ENCODE results near the gene USP35. TPM values are rescaled to one million over a fixed set of nuclear protein-coding genes. Genes with fewer than 3 reads are reported as not detected.
A peak's percentile ranks its signal among the peaks of the same experiment; 100 is the strongest.

USP35 gene
- total and polyA plus RNA-seq, 7 donors = 1.2 to 23.3 (median 6.7) TPM

DNA sequence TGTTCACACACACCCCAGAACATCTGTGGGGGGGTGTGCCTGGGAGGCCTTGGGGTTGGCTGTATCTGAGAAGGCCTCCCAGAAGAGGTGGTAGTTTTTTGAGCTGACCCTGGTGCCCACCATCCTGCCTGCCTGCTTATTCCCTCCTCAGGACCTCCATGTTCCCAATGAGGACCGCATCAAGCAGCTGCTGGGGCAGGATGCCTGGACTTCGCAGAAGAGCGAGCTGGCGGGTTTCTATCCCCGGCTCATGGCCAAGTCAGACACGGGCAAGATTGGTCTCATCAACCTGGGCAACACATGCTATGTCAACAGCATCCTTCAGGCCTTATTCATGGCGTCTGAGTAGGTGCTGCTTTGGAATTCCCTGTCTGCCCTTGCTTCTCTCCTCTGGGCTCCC lies 17.0 kb downstream of the USP35 start:
- WGBS, 2 donors = 95 to 97% methylated on average over 7 of the region's 7 CpGs
- TF ChIP-seq EP300 (IDR thresholded peaks at IDR 0.05) = no peak
- no peak for TF ChIP-seq POLR2AphosphoS5 (IDR thresholded peaks at IDR 0.05)
- TF ChIP-seq CTCF (IDR thresholded peaks at IDR 0.05) = no peak
- H3K4me1 ChIP-seq = no peaks in the 10 kb centered on the region
- no peak for DNase-seq
- no peak overlapping the region for H3K27ac ChIP-seq
- H3K27me3 ChIP-seq = no peaks in the 10 kb centered on the region
- H3K9me3 ChIP-seq = no peaks in the 10 kb centered on the region
- intact Hi-C loops (cut with DNase I) = no loop called here
- peaks cover 0 to 69% (median 28%) of the 10 kb centered on the region in 4 donors for H3K36me3 ChIP-seq
- H3K4me3 ChIP-seq = no peak overlapping the region

GRCh38 chr11:78207532-78208256 lies 19.0 kb downstream of the USP35 start:
- TF ChIP-seq POLR2A (IDR thresholded peaks at IDR 0.05) (no peak), POLR2AphosphoS5 (IDR thresholded peaks at IDR 0.05) (no peak), EP300 (IDR thresholded peaks at IDR 0.05) (no peak), CTCF (IDR thresholded peaks at IDR 0.05) (no peak)
- DNase-seq = peak; percentile 22
- Histone ChIP-seq H3K4me3 (no peak overlapping the region), H3K27me3 (no peaks in the 10 kb centered on the region), H3K36me3 (peaks cover 0 to 63% (median 28%) of the 10 kb centered on the region in 4 donors), H3K4me1 (no peaks in the 10 kb centered on the region), H3K9me3 (no peaks in the 10 kb centered on the region), H3K27ac (no peak overlapping the region)
- 91 to 92% methylated on average over 11 of the region's 11 CpGs for WGBS, 2 donors
- intact Hi-C loops (cut with DNase I) = no loop called here

GRCh38 chr11:78208257-78209165 lies 19.8 kb downstream of the USP35 start:
- H3K27me3 ChIP-seq = no peaks in the 10 kb centered on the region
- peaks cover 0 to 64% (median 28%) of the 10 kb centered on the region in 4 donors for H3K36me3 ChIP-seq
- TF ChIP-seq CTCF (IDR thresholded peaks at IDR 0.05) = no peak
- TF ChIP-seq POLR2A (IDR thresholded peaks at IDR 0.05) = no peak
- TF ChIP-seq EP300 (IDR thresholded peaks at IDR 0.05) = no peak
- no peak for TF ChIP-seq POLR2AphosphoS5 (IDR thresholded peaks at IDR 0.05)
- intact Hi-C loops (cut with DNase I) = no loop called here
- H3K9me3 ChIP-seq = no peaks in the 10 kb centered on the region
- no peak overlapping the region for H3K27ac ChIP-seq
- WGBS, 2 donors = 92 to 93% methylated on average over 16 of the region's 16 CpGs
- H3K4me3 ChIP-seq = no peak overlapping the region
- peak; percentile 49 for DNase-seq
- H3K4me1 ChIP-seq = no peaks in the 10 kb centered on the region

GRCh38 chr11:78209478-78209877 lies 20.8 kb downstream of the USP35 start:
- no peak overlapping the region for H3K27ac ChIP-seq
- no peak for TF ChIP-seq EP300 (IDR thresholded peaks at IDR 0.05)
- no peak for TF ChIP-seq CTCF (IDR thresholded peaks at IDR 0.05)
- no peak for TF ChIP-seq POLR2A (IDR thresholded peaks at IDR 0.05)
- TF ChIP-seq POLR2AphosphoS5 (IDR thresholded peaks at IDR 0.05) = no peak
- DNase-seq = peak; percentile 54
- 92 to 95% methylated on average over 18 of the region's 18 CpGs for WGBS, 2 donors
- H3K9me3 ChIP-seq = no peaks in the 10 kb centered on the region
- no peak overlapping the region for H3K4me3 ChIP-seq
- intact Hi-C loops (cut with DNase I) = no loop called here
- no peaks in the 10 kb centered on the region for H3K27me3 ChIP-seq
- H3K36me3 ChIP-seq = peaks cover 0 to 71% (median 28%) of the 10 kb centered on the region in 4 donors
- H3K4me1 ChIP-seq = no peaks in the 10 kb centered on the region

All from sigmoid colon (tissue), 7 donors.